GOT3 (cell line): ENCODE data around the gene RRBP1.

Source experiments
- DNase-seq: peaks from one replicate; lab custom pipeline; 2025; ENCODE audit warnings: mixed read lengths; lab: John Stamatoyannopoulos, UW

Gene RRBP1

GRCh38 chr20:17608701-17609497, 73.1 kb downstream of the RRBP1 start:
- no peak for DNase-seq

- no peak for DNase-seq
Observed at GRCh38 chr20:17606001-17606400, 76.0 kb downstream of the RRBP1 start.

- no peak for DNase-seq
Observed at GRCh38 chr20:17605131-17605660, 76.8 kb downstream of the RRBP1 start.

- DNase-seq, result no peak
Observed at GRCh38 chr20:17602493-17602892, 79.5 kb downstream of the RRBP1 start.

GRCh38 chr20:17601957-17602356, 80.1 kb downstream of the RRBP1 start:
- DNase-seq, result no peak

GRCh38 chr20:17598013-17598550, 84.0 kb downstream of the RRBP1 start:
- no peak for DNase-seq

- DNase-seq, result no peak
Observed at GRCh38 chr20:17595856-17596255, 86.2 kb downstream of the RRBP1 start.

- no peak for DNase-seq
Observed at GRCh38 chr20:17594443-17594842, 87.6 kb downstream of the RRBP1 start.

- DNase-seq, result no peak
Observed at GRCh38 chr20:17593902-17594301, 88.1 kb downstream of the RRBP1 start.

- no peak for DNase-seq
Observed at GRCh38 chr20:17590245-17590644, 91.8 kb downstream of the RRBP1 start.

- DNase-seq, result no peak
Observed at GRCh38 chr20:17589161-17589834, 92.7 kb downstream of the RRBP1 start.

- no peak for DNase-seq
Observed at GRCh38 chr20:17587824-17588223, 94.2 kb downstream of the RRBP1 start.

GRCh38 chr20:17587148-17587547, 94.9 kb downstream of the RRBP1 start:
- no peak for DNase-seq

GRCh38 chr20:17586250-17586649, 95.8 kb downstream of the RRBP1 start:
- no peak for DNase-seq

- DNase-seq, result no peak
Observed at GRCh38 chr20:17584689-17585088, 97.4 kb downstream of the RRBP1 start.

- DNase-seq, result no peak
Observed at GRCh38 chr20:17583126-17583525, 98.9 kb downstream of the RRBP1 start.

- no peak for DNase-seq
Observed at GRCh38 chr20:17580895-17581294, 101.1 kb downstream of the RRBP1 start.

GRCh38 chr20:17579369-17580039, 102.5 kb downstream of the RRBP1 start:
- DNase-seq, result no peak

- DNase-seq, result no peak
Observed at GRCh38 chr20:17576215-17576614, 105.8 kb downstream of the RRBP1 start.

- DNase-seq, result no peak
Observed at GRCh38 chr20:17573463-17573862, 108.6 kb downstream of the RRBP1 start.

- no peak for DNase-seq
Observed at GRCh38 chr20:17572034-17572638, 109.9 kb downstream of the RRBP1 start.

- DNase-seq, result no peak
Observed at GRCh38 chr20:17571153-17571527, 110.9 kb downstream of the RRBP1 start.
